Measurements from ENCODE around the gene TMEM234. TPM values are rescaled to one million over a fixed set of nuclear protein-coding genes. Genes with fewer than 3 reads are reported as not detected.

The TMEM234 gene
- total RNA-seq, 1 experiment from 2014 or later = 23.3 TPM

DNA sequence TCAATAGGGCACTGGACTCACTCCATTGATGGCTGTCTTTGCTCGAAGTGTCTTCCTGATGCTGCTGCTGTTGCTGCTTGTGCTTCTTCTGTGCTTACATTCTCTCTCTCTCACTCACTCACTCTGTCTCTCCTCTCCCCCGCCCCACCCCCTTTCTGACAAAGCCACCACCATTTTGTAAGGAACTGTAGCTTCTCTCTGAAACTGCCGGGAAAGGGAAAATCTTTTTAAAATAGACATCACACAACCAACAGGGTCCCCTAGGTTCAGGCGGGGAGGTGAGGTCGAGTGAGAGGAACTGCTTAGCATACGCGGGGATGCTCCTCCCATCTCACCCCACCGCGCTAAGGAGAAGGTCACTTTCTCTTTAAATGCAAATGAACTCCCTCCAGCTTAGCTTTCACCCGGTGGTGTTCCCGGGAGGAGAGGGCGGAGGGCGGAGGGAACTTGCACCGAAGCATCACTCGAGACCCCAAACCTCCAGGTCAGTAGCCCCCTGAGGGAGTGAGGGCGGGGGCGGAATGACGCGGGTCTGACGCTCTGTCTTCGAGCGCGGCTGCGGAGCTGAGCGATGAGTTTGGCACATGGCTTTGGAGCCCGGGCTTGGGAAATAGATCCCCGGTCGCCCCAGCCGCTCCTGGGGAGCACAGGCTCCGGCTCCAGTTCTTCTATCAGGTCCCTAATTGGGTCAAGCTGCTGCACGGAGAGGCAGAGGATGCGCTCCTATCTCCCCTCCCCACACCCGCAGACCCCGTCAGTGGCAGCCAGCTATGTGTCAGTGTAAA, 21.7 kb downstream of the TMEM234 start, which contains the start of gene CCDC28B:
Gene CCDC28B (plus strand): TSS at position 370 of the 785 bp plus-strand sequence. CDS start 1,341 bp downstream, outside the sequence.
- Histone ChIP-seq H3K27ac (ENCODE audit: low read length) (peak within 1 kb of the TSS; percentile 81), H3K4me1 (ENCODE audit: control insufficient read depth, insufficient read depth, low read length) (peaks cover 55% of the 10 kb centered on the region), H3K36me3 (ENCODE audit: control insufficient read depth, insufficient read depth, low read length) (peaks cover 5% of the 10 kb centered on the region; the same call in 1 of the 2 replicates), H3K27me3 (ENCODE audit: control insufficient read depth, insufficient read depth, low read length) (no peaks in the 10 kb centered on the region), H3K9me3 (ENCODE audit: control insufficient read depth, insufficient read depth, low read depth, low read length) (no peaks in the 10 kb centered on the region), H3K4me3 (ENCODE audit: low read depth in 2 of 2, low read length in 2 of 2) (peak within 1 kb of the TSS; percentile 60 to 71)
- intact Hi-C loops (cut with micrococcal nuclease; ENCODE audit: unreplicated experiment) = no loop called here
- ATAC-seq (peak; percentile 52), DNase-seq (ENCODE audit: low read depth, low spot score) (no peak)
- no peak; the same call in 1 of the 2 replicates for TF ChIP-seq SIN3A (IDR thresholded peaks at IDR 0.05; ENCODE audit: borderline replicate concordance, insufficient read depth, low read depth, low read length)
- TF ChIP-seq, protein P1, sequence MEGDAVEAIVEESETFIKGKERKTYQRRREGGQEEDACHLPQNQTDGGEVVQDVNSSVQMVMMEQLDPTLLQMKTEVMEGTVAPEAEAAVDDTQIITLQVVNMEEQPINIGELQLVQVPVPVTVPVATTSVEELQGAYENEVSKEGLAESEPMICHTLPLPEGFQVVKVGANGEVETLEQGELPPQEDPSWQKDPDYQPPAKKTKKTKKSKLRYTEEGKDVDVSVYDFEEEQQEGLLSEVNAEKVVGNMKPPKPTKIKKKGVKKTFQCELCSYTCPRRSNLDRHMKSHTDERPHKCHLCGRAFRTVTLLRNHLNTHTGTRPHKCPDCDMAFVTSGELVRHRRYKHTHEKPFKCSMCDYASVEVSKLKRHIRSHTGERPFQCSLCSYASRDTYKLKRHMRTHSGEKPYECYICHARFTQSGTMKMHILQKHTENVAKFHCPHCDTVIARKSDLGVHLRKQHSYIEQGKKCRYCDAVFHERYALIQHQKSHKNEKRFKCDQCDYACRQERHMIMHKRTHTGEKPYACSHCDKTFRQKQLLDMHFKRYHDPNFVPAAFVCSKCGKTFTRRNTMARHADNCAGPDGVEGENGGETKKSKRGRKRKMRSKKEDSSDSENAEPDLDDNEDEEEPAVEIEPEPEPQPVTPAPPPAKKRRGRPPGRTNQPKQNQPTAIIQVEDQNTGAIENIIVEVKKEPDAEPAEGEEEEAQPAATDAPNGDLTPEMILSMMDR (IDR thresholded peaks at IDR 0.05) = no peak
- TF ChIP-seq, protein P2, sequence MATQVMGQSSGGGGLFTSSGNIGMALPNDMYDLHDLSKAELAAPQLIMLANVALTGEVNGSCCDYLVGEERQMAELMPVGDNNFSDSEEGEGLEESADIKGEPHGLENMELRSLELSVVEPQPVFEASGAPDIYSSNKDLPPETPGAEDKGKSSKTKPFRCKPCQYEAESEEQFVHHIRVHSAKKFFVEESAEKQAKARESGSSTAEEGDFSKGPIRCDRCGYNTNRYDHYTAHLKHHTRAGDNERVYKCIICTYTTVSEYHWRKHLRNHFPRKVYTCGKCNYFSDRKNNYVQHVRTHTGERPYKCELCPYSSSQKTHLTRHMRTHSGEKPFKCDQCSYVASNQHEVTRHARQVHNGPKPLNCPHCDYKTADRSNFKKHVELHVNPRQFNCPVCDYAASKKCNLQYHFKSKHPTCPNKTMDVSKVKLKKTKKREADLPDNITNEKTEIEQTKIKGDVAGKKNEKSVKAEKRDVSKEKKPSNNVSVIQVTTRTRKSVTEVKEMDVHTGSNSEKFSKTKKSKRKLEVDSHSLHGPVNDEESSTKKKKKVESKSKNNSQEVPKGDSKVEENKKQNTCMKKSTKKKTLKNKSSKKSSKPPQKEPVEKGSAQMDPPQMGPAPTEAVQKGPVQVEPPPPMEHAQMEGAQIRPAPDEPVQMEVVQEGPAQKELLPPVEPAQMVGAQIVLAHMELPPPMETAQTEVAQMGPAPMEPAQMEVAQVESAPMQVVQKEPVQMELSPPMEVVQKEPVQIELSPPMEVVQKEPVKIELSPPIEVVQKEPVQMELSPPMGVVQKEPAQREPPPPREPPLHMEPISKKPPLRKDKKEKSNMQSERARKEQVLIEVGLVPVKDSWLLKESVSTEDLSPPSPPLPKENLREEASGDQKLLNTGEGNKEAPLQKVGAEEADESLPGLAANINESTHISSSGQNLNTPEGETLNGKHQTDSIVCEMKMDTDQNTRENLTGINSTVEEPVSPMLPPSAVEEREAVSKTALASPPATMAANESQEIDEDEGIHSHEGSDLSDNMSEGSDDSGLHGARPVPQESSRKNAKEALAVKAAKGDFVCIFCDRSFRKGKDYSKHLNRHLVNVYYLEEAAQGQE (IDR thresholded peaks at IDR 0.05; ENCODE audit: insufficient read depth in 1 of 2, low read depth in 2 of 2, low read length in 1 of 2) = no peak
- no peak for TF ChIP-seq TCF7L2 (IDR thresholded peaks at IDR 0.05; ENCODE audit: low read depth, low read length)
- TF ChIP-seq POLR2AphosphoS5 (IDR thresholded peaks at IDR 0.05; ENCODE audit: low read depth, low read length) = no peak
- no TSS peak for BruUV-seq (replicated peaks)
- CTCF ChIA-PET = no interaction called here
- POLR2A ChIA-PET = interaction anchor here (0.5 to 0.7 kb wide), 5 partner anchors 12 to 259 kb away, joined by 3 to 11 read pairs (median 3); no protein-coding TSS in a partner anchor
- in situ Hi-C loops (cut with HindIII; ENCODE audit: low pct_unique_long_range_greater_than_20kb, low sequenced_read_pairs) = no loop called here

GRCh38 chr1:32199717-32200072, 22.5 kb downstream of the TMEM234 start:
- Histone ChIP-seq H3K4me1 (ENCODE audit: control insufficient read depth, insufficient read depth, low read length) (peaks cover 52% of the 10 kb centered on the region), H3K4me3 (ENCODE audit: low read depth in 2 of 2, low read length in 2 of 2) (peak overlapping the region; percentile 60 to 71), H3K36me3 (ENCODE audit: control insufficient read depth, insufficient read depth, low read length) (peaks cover 11% of the 10 kb centered on the region; the same call in 1 of the 2 replicates), H3K27me3 (ENCODE audit: control insufficient read depth, insufficient read depth, low read length) (no peaks in the 10 kb centered on the region), H3K9me3 (ENCODE audit: control insufficient read depth, insufficient read depth, low read depth, low read length) (no peaks in the 10 kb centered on the region), H3K27ac (ENCODE audit: low read length) (peak overlapping the region; percentile 81)
- ATAC-seq (peak; percentile 14), DNase-seq (ENCODE audit: low read depth, low spot score) (no peak)
- TF ChIP-seq SIN3A (IDR thresholded peaks at IDR 0.05; ENCODE audit: borderline replicate concordance, insufficient read depth, low read depth, low read length) = no peak
- TF ChIP-seq, protein P2 (IDR thresholded peaks at IDR 0.05; ENCODE audit: insufficient read depth in 1 of 2, low read depth in 2 of 2, low read length in 1 of 2) = no peak
- TF ChIP-seq, protein P1 (IDR thresholded peaks at IDR 0.05) = no peak
- POLR2A ChIA-PET = interaction anchor here (0.6 kb wide), 1 partner anchor 152 kb away, joined by 3 read pairs; no protein-coding TSS in a partner anchor
- no TSS peak for BruUV-seq (replicated peaks)
- intact Hi-C loops (cut with micrococcal nuclease; ENCODE audit: unreplicated experiment) = no loop called here
- CTCF ChIA-PET = no interaction called here
- in situ Hi-C loops (cut with HindIII; ENCODE audit: low pct_unique_long_range_greater_than_20kb, low sequenced_read_pairs) = no loop called here

Data from Panc1 (cell line).